ENCODE measurements around the gene TWSG1.

DNA sequence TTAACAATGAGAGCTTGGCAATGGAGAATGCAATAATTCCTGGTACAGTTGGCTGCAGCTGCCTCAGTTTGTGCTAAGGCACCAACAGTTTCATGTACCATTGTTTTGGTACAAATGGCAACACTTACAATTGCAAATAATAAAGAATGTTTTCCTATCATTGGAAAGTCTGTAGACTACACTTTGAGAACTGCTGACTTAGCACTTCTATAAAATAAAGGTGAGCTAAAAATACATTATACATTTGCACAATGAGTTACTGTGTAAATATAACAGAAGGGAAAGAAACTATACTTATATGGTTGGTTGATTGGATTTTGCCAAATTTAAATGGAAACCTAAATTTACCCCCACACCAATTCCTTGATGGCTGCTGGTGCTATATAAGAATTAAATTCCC is 44.9 kb upstream of the TWSG1 start:
- TF ChIP-seq, protein P1, sequence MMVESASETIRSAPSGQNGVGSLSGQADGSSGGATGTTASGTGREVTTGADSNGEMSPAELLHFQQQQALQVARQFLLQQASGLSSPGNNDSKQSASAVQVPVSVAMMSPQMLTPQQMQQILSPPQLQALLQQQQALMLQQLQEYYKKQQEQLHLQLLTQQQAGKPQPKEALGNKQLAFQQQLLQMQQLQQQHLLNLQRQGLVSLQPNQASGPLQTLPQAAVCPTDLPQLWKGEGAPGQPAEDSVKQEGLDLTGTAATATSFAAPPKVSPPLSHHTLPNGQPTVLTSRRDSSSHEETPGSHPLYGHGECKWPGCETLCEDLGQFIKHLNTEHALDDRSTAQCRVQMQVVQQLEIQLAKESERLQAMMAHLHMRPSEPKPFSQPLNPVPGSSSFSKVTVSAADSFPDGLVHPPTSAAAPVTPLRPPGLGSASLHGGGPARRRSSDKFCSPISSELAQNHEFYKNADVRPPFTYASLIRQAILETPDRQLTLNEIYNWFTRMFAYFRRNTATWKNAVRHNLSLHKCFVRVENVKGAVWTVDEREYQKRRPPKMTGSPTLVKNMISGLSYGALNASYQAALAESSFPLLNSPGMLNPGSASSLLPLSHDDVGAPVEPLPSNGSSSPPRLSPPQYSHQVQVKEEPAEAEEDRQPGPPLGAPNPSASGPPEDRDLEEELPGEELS (CRISPR knock-in tag; IDR thresholded peaks at IDR 0.05) = no peak
- TF ChIP-seq, protein P2, sequence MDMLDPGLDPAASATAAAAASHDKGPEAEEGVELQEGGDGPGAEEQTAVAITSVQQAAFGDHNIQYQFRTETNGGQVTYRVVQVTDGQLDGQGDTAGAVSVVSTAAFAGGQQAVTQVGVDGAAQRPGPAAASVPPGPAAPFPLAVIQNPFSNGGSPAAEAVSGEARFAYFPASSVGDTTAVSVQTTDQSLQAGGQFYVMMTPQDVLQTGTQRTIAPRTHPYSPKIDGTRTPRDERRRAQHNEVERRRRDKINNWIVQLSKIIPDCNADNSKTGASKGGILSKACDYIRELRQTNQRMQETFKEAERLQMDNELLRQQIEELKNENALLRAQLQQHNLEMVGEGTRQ (CRISPR knock-in tag; IDR thresholded peaks at IDR 0.05) = no peak
- TF ChIP-seq, protein P3, sequence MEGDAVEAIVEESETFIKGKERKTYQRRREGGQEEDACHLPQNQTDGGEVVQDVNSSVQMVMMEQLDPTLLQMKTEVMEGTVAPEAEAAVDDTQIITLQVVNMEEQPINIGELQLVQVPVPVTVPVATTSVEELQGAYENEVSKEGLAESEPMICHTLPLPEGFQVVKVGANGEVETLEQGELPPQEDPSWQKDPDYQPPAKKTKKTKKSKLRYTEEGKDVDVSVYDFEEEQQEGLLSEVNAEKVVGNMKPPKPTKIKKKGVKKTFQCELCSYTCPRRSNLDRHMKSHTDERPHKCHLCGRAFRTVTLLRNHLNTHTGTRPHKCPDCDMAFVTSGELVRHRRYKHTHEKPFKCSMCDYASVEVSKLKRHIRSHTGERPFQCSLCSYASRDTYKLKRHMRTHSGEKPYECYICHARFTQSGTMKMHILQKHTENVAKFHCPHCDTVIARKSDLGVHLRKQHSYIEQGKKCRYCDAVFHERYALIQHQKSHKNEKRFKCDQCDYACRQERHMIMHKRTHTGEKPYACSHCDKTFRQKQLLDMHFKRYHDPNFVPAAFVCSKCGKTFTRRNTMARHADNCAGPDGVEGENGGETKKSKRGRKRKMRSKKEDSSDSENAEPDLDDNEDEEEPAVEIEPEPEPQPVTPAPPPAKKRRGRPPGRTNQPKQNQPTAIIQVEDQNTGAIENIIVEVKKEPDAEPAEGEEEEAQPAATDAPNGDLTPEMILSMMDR (IDR thresholded peaks at IDR 0.05) = no peak
- TF ChIP-seq NR2C2 (CRISPR knock-in tag; IDR thresholded peaks at IDR 0.05) = no peak
